KOPT-K1 (cell line): ENCODE data around the gene RBM17.
A peak's percentile ranks its signal among the peaks of the same experiment; 100 is the strongest.
"Not testable (repeated sequence)": the region's sequence is repeated elsewhere in the genome, so short reads cannot be mapped to it uniquely, and the experiment has no call there.

Source experiments
- H3K27ac ChIP-seq: fragments of 200-600 bp; sonication (generic); 2 replicates; pipeline ENCODE4 v1.5.1; 2016; ENCODE audit warnings: antibody characterized with exemption, mild to moderate bottlenecking, low read depth, low read length; ENCODE audit not compliant: poor library complexity, severe bottlenecking
- H3K36me3 ChIP-seq: fragments of 200-600 bp; sonication (generic); 2 replicates; pipeline ENCODE4 v1.5.1; 2017; ENCODE audit warnings: antibody characterized with exemption, mild to moderate bottlenecking, low read length, moderate library complexity; ENCODE audit not compliant: insufficient read depth
- H3K9me3 ChIP-seq: fragments of 200-600 bp; sonication (generic); 2 replicates; pipeline ENCODE4 v1.5.1; 2017; ENCODE audit warnings: antibody characterized with exemption, low read length, mild to moderate bottlenecking; ENCODE audit not compliant: insufficient read depth, poor library complexity, severe bottlenecking

RBM17 gene

DNA sequence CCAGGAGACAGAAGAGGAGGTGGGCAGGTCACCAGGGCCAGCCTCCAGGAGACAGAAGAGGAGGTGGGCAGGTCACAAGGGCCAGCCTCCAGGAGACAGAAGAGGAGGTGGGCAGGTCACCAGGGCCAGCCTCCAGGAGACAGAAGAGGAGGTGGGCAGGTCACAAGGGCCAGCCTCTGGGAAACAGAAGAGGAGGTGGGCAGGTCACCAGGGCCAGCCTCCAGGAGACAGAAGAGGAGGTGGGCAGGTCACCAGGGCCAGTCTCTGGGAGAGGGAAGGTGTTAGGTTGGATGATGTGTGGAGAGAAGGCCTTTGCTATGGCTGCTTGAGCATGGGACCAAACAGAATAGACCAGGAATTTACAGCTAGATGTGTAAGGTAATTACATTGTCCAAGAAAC, 38.6 kb downstream of the RBM17 start:
- H3K9me3 ChIP-seq, H3K36me3 ChIP-seq, H3K27ac ChIP-seq: not testable (repeated sequence)

DNA sequence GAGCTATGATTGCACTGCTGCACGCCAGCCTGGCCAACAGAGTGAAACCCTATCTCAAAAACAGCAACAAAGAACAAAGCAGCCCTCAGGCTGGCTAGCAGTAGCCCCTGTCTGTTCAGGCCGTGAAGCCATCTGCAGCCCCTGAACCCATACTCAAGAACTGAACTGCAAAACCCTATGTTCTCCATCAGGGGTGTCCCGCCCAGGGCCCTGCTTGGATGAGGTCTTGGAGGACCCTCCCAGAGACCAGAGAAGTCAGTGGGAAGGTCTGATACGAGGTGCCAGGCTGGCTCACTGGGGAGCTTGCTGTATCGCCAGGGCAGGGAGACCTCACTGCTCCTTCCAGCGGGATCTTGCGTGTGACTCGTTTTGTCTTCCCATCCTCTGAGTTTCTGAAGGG, 39.3 kb downstream of the RBM17 start:
- Histone ChIP-seq H3K36me3 (no peaks in the 10 kb centered on the region), H3K27ac (no peak overlapping the region), H3K9me3 (no peaks in the 10 kb centered on the region)

DNA sequence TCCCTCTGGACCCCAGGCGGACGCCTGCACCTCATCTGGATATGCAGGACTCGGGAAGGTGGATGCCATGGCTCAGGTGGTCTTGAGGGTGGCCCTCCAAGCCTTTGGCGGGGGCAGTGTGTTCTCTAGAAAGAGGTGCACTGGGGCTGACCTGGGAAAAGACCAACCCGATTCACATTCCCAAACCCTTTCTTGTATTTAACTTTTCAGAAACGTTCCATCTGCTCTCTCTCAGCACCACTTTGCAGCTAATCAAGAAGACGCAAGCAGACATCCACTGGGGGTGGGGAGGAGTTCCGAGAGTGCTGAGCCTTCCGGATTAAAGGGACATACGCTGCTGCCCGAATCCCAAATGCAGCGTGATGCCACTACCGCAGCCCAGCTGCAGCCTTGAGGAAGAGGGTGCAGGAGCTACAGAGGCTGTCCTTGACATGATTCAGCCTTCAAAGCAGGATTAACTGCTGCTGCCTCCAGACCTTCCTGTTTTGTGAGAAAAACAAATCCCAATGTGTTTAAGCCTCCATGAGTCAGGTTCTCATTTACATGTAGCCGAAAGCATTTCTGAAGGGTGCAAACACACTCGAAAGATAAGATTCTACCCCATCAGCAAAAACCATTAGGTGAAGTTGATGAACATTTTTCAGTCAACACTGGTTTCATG, 39.9 kb downstream of the RBM17 start:
- Histone ChIP-seq H3K27ac (no peak overlapping the region), H3K9me3 (no peaks in the 10 kb centered on the region), H3K36me3 (no peaks in the 10 kb centered on the region)

DNA sequence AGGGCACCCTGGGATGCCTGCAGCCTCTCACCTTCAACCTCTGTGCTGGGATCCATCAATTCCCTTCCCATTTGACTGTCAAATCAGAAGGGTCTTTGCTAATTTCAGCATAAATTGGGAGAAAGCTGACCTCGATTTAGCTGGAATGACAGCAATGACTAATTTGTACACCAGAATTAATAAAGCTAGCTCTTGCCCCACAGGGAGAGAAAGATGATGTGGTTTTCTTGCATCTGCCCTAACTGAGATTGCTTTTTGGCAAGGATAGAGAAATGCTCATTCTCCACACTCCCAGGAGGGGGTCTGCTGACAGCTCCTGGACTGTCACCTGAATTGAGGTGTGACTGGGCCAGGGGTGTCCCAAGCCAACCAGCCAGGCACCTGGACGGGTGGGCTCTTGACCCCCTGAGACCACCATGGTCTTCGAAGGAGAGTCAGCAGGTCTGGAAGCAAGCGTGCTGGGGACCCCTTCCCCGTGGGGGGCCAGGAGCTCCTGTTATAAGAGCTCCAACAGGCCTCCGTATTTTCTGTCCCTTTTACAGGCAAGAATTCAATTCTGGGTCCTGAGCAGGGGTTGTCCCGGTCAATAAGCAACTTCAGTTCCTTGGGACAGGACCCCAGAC, 42.1 kb downstream of the RBM17 start:
- no peak overlapping the region for H3K27ac ChIP-seq
- no peaks in the 10 kb centered on the region for H3K9me3 ChIP-seq
- no peaks in the 10 kb centered on the region for H3K36me3 ChIP-seq

DNA sequence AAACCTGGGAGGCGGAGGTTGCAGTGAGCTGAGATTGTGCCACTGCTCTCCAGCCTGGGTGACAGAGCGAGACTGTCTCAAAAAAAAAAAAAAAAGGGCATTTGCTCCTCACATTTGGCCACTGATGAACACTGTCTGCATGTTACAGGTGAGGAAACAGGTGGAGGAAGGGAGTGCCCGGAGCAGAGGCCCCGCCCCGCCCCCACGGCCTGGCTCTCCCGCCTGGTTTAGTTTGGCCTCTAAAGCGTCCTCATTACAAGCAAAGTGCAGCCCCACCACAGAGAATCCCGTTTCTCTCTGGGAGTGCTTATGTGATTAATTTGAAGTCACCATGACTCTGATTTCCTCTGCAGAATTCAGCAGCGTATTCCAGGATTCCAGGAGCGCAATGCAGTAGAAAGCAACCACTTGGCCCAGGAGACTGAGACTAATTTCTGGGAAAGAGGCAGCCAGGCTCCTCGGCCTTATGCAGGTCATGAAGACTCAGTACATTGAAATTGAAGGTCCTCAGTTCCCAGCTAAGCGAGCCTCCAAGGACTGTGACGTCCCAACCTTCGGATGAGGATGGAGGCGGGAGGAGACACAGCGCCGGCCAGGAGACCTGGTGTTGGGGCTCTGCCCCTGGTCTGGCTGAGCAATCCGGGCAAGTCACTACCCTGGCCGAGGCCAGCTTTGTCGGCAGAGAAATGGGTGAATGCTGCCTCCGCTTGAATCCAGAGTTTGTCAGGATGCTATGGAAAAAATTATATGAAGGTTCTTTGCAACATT, 44.7 kb downstream of the RBM17 start:
- no peaks in the 10 kb centered on the region for H3K36me3 ChIP-seq
- H3K27ac ChIP-seq = no peak overlapping the region
- no peaks in the 10 kb centered on the region for H3K9me3 ChIP-seq

DNA sequence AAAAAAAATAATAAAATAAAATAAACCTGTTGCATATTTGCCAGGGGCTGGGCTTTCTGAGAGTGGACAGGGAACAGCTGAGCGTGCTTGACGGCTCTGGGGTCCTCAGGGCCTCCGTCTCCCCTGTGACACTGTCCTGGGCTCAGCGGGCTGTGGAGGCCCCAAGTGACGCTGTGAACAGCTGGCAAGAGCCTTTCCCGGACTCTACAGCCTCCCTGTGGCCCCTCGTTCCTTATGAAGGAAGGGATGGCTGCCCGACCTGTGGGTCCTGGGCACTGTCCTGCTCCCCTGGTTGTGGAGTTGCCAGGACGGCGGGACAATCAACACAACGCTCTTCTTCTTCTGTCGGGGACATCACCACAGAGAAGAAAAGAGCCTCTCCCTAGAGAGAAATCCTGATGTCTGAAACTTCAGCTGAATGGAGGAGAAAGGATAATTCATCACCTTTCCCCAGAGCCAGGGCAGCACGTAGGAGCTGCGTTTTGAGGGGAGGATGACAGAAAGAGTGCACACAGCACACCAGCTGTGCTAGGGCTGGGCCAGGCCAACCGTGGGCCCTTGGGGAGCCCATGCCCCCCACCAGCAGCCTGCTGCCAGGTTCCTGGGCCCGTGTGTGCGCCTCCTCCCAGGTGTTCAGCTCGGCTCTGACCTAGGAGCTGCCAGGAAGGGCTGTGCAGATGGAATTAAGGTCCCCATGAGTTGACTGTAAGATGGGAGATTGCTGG, 45.4 kb downstream of the RBM17 start:
- H3K36me3 ChIP-seq = no peaks in the 10 kb centered on the region
- H3K9me3 ChIP-seq = no peaks in the 10 kb centered on the region
- no peak overlapping the region for H3K27ac ChIP-seq

DNA sequence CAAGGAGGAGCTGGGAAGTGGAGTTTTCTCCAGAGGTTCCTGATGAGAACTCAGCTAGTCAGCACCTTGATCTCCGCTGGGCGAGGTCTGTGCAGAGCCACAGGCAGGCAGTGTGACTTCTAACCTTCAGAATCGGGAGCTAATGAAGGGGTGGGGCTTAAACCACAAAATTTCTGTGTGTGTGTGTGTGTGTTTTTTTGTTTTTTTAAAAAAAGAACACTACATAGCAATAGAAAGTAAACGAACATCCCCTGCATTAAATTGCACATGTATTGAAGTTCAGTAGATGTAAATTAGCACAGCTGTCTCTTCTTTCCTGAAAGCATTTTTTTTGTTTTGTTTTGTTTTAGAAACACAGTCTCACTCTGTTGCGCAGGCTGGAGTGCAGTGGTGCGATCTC, 46.2 kb downstream of the RBM17 start:
- no peak overlapping the region for H3K27ac ChIP-seq
- no peaks in the 10 kb centered on the region for H3K36me3 ChIP-seq
- H3K9me3 ChIP-seq = no peaks in the 10 kb centered on the region

DNA sequence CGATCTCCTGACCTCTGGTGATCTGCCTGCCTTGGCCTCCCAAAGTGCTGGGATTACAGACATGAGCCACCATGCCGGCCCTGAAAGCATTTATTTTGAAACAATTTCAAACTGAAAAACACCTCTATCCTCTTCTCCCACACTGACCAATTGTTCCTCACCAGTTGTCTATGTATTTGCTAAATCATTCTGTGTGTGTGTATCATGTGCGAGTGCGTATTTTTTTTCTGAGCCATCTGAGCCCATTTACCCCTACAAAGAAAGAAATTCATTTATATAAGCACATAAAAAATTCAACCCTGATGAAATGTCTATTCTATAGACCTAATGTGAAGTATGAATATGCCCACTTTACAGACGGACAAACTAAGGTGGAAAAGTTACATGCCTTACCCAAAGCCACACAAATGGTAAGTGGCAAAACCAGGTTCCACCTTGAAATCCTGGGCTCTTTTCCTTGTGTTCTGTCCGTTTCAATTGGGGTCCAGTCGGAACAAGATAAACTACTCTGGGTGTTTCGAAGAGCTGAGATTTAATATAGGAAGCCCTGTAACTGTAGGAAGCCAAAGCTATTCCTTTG, 46.8 kb downstream of the RBM17 start:
- Histone ChIP-seq H3K36me3 (no peaks in the 10 kb centered on the region), H3K27ac (no peak overlapping the region)

DNA sequence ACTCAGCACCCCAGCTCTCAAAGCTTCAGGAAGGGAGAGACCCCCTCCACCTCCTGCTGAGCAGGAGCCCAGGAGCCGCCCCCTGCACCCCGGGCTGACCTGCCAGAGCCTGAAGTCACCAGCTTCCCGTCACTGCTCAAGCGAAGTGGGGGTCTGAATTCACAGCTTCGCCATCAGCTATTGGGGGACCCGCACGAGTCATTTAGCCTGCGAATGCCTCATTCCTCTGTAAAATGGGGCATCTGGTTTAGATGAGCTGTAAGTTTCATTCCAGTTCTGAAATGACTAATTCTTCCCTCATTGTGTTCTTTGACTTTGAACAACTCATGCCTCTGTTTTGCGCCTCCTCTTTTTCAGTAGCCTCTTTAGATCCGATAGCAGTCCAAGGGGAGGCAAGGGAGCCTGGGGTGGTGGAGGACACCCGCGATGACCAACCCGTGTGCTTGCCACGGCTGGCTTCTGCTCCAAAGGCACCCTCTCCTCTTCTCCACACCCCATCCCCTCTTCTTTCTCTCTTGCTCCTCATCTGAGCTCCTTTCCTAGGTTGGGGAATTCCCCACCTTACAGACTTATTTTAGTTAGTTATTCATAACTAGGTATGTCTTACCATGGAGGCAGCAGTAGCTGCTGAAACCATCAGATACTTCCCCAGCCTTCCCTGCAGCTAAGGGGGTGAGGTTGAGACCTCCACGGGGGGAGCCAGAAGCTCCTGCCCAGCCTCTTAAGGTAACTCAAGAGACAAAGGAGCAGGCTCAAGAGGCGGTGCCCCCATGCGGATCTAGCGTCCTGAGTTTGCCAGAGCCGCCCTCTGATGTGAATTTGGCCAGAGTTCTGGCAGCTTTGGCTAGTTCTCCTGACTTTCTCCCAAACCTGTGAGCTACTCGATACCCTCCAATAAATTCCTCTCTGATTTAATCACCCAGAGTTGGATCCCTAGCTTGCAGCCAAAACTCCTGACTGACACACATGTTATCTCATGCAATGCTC, 47.7 kb downstream of the RBM17 start:
- H3K9me3 ChIP-seq = no peaks in the 10 kb centered on the region
- H3K27ac ChIP-seq = no peak overlapping the region
- no peaks in the 10 kb centered on the region for H3K36me3 ChIP-seq

More for the DNA sequence above, 46.8 kb downstream of the RBM17 start:
- H3K9me3 ChIP-seq = no peaks in the 10 kb centered on the region

DNA sequence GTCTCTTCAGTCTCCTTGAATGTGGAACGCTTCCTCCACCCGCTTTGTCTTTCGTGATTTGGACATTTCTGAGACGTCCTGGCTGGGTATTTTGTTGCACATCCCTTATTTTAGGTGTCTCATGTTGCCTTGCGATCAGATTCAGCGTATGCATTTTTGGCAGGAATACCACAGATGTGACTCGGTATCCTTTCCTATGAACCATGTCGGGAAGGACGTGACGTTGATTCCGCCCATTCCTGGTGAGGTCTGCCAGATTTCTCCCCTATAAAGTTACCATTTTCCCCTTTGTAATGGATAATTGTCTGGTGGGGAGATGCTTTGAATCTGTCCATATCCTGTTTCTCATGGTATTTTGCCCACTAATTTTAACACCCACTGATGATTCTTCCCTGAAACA, 49.6 kb downstream of the RBM17 start:
- H3K27ac ChIP-seq = no peak overlapping the region
- no peaks in the 10 kb centered on the region for H3K36me3 ChIP-seq
- no peaks in the 10 kb centered on the region for H3K9me3 ChIP-seq

DNA sequence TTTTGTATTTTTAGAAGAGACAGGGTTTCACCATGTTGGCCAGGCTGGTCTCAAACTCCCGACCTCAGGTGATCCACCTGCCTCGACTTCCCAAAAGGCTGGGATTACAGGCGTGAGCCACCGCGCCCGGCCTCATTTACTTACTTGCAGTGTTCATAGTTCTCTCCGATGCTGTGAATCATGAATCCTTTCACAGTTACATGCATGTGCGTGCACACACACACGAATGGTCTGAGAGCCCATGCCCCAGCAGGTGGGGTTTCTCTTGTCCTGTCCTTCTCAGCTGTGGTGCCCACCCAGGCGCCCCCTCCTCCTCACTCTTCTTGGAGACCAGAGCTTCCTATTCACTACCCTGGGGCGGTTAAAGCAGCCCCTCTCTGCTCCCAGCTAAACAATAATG, 50.6 kb downstream of the RBM17 start:
- Histone ChIP-seq H3K9me3 (no peaks in the 10 kb centered on the region), H3K27ac (no peak overlapping the region), H3K36me3 (no peaks in the 10 kb centered on the region)

DNA sequence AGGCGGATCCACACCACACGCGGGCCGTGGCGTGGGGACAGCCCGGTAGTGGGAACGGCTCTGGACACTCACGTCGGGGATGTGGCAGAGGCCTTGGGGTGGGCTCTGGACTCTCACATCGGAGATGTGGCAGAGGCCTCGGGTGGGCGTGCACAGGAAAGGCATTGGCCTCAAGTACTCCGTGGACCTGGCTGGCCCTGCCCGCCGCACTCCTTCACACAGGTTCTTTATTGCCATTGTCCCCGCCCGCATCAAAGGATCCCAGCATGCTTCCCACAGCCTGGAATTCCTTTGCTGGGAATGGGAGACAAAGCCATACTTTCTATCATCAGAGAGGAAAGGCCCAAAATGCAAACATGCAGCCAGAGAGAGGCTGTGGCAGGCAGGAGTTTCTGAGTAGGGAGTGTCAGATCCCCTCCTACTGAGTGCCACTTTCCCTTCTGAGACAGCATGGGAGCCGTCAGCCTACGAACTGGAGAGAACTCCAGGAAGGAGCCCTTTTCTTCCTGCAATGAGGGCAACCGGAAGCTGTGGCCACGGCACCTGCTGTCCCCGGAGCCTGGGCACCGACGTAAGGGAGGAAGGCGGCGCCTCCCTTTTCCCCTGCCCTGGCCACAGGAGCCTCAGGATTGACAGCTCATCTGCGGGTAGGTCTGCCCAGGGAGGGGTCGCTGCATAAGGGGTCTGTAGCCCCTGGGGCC, 51.5 kb downstream of the RBM17 start:
- H3K9me3 ChIP-seq = no peaks in the 10 kb centered on the region
- H3K36me3 ChIP-seq = no peaks in the 10 kb centered on the region
- peak overlapping the region; percentile 50 for H3K27ac ChIP-seq

DNA sequence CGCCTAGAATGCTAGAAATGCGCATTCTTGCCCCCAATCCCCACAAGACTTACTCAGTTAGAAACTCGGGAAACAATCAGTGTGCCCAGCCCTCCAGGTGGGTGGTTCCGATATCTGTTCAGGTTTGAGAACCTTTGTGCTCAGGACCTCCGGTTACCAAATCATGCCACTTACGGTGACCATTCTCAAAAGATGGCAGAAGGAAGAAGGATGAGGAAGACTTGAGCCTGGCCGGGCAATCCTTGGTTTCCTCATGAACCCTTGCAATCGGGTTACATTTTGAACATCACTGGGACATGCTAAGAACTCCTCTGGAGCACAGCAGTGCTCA, 52.1 kb downstream of the RBM17 start:
- peak overlapping the region; percentile 50 for H3K27ac ChIP-seq
- no peaks in the 10 kb centered on the region for H3K9me3 ChIP-seq
- H3K36me3 ChIP-seq = no peaks in the 10 kb centered on the region
